Heart right ventricle (tissue), 16 donors: ENCODE measurements around the gene CDK19. TPM values are rescaled to one million over a fixed set of nuclear protein-coding genes. Genes with fewer than 3 reads are reported as not detected.

Experiments used
- ATAC-seq, 8 donors: fragments of 200-7000 bp; cut with Tn5 transposase; one replicate each; pipeline ENCODE4 v1.9.1; 2020; ENCODE audit warnings: mild to moderate bottlenecking in 8 of 8, moderate library complexity in 8 of 8, moderate number of reproducible peaks in 1 of 8
- DNase-seq, 2 donors: peaks; one replicate each; pipeline ENCODE4 v3.0.0-alpha.2; 2020
- H3K27ac ChIP-seq, 10 donors: fragments of 200-600 bp; sonication (generic) in 2 of 10; one replicate each; pipeline versions ENCODE4 v1.5.0 to v1.8.0; 2020 to 2022; ENCODE audit warnings: mild to moderate bottlenecking in 3 of 10
- H3K27me3 ChIP-seq, 7 donors: fragments of 200-600 bp; one replicate each; pipeline ENCODE4 v1.8.0; 2021 to 2022; ENCODE audit warnings: mild to moderate bottlenecking in 2 of 7
- H3K36me3 ChIP-seq, 9 donors: fragments of 200-600 bp; sonication (generic) in 1 of 9; one replicate each; pipeline versions ENCODE4 v1.5.0 to v1.8.0; 2020 to 2022; ENCODE audit warnings: mild to moderate bottlenecking in 2 of 9
- H3K4me1 ChIP-seq, 9 donors: fragments of 200-600 bp; sonication (generic) in 1 of 9; one replicate each; pipeline versions ENCODE4 v1.5.0 to v1.8.0; 2020 to 2022; ENCODE audit warnings: mild to moderate bottlenecking in 4 of 9
- H3K4me3 ChIP-seq, 10 donors: fragments of 200-600 bp; sonication (generic) in 2 of 10; one replicate each; pipeline versions ENCODE4 v1.5.0 to v1.8.0; 2020 to 2022; ENCODE audit warnings: mild to moderate bottlenecking in 7 of 10, moderate library complexity in 2 of 10
- H3K9me3 ChIP-seq, 11 donors: fragments of 200-600 bp in 10 of 11; sonication (generic) in 2 of 11; one replicate each; pipeline versions ENCODE4 v1.5.0 to v1.8.0; 2013 to 2022; ENCODE audit warnings: mild to moderate bottlenecking in 2 of 11, control low read depth in 1 of 11, moderate library complexity in 1 of 11
- WGBS, 2 donors: extraction: QIAGEN DNeasy Blood & Tissue Kit; methylation state at CpG; one replicate each; pipeline ENCODE4 v1.1.7; 2013; ENCODE audit warnings: inconsistent platforms in 1 of 2; 5-methylcytosine and 5-hydroxymethylcytosine counted together
- intact Hi-C, 10 donors: fragments of 100-400 bp; cut with DNase I; formaldehyde crosslinking; loops; one replicate each; pipeline versions ENCODE4 v1.11.1 to v1.14.2; 2022
- polyA plus RNA-seq, 2 donors: library from polyadenylated mRNA; stranded (reverse); fragments of 200-250 nt; gene quantifications; one replicate each; pipeline ENCODE4 v1.2.3, GENCODE V29; 2013
- total RNA-seq, 10 donors: library from RNA; stranded (reverse); fragmentation: NEBNext Ultra II Directional in 3 of 10; extraction: Animal tissue kit (Norgen Biotek cat#: 25700) in 3 of 10; gene quantifications; one replicate each; pipeline versions ENCODE4 v1.2.1 to v1.2.4, GENCODE V29; 2021 to 2023
- TF ChIP-seq, protein P1 (sequence below), 9 donors: fragments of 200-600 bp; sonication (generic) in 2 of 9; IDR thresholded peaks; one replicate each; pipeline versions ENCODE4 v1.5.0 to v1.8.0; 2021 to 2022; ENCODE audit warnings: antibody characterized with exemption in 9 of 9, mild to moderate bottlenecking in 5 of 9, moderate library complexity in 1 of 9
- donor health status: Arrhythmogenic right ventricular cardiomyopathy.
- donor health status: ischemic (EF 13 %, LVEDD 7.1; RV severe dilation, severe dysfunction).
- donor health status: healthy with polysubstance abuse.
- donor health status: DM: no; HTN: yes; CAD: no.
- donor health status: DM: no; HTN: no; CAD: no.
- donor health status: ischemic (EF 25% LVEDD 6.9; RV normal size, moderate dysfunction).
- donor health status: ischemic (EF 25% LVEDD 5.7; RV mildly dilated, moderate dysfunction).
- donor health status: healthy.
- donor health status: DM: yes; HTN: yes; CAD: no.
- donor health status: Ischemic cardiomyopathy.
- donor health status: ischemic (EF 35%, LVEDD 5.7; RV mildly dilated, moderate dysfunction).
- donor health status: nonischemic (EF 11% LVEDD 7.7; RV severe dilation, severe dysfunction).
- donor health status: DM: yes; HTN: yes; CAD: no.
- donor health status: PGD.
- donor health status: ischemic (EF 29% LVEDD 5.4; RV normal size, mild dysfunction).
- donor health status: nonischemic (EF 23%, LVEDD 6.1; RV moderate dilation, normal function).

The CDK19 gene
- total and polyA plus RNA-seq, 12 donors = 3.9 to 13.0 (median 8.4) TPM

DNA sequence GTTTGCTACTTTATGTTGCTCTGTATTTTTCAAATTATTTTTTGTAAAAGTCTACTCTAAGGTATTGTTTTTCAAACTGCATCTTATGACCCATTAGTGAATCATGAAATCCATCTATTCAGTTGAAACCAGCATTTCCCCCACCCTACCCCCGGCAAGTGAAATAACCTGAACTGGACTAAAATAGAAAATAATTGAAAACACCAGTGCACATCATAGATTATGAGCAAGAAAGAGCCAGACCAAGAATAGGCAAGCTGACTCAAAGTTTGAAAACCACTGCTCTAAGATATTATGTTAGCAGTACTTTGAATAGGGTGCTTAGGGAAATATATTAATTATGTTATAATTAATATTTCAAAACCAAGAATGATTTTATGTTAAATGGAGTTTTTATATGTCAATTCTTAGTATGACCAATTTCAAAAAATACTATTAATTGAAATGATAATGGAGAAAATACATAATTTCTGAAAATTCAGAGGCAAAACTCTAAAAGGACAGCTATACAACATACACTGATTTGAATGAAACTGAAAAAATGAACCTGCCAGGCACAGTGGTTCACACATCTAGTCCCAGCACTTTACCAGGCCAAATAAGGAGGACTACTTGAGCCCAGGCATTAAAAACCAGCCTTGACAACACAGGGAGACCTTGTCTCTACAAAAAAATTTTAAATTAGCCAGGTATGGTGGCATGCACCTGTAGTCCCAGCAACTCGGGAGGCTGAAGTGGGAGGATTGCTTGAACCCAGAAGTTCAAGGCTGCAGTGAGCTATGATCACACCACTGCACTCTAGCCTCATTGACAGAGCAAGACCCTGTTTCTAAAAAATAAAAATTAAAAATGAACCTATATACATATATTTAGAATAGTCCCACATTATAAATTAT lies 112.0 kb downstream of the CDK19 start:
- no peaks in the 10 kb centered on the region for H3K9me3 ChIP-seq
- 43 to 47% methylated on average over 2 of the region's 2 CpGs for WGBS, 2 donors
- ATAC-seq (no peak), DNase-seq (no peak)
- intact Hi-C loops = no loop called here
- no peak overlapping the region for H3K4me3 ChIP-seq
- H3K27me3 ChIP-seq = no peaks in the 10 kb centered on the region
- H3K36me3 ChIP-seq = peaks cover 0 to 4% (median 0%) of the 10 kb centered on the region in 9 donors
- H3K27ac ChIP-seq = no peak overlapping the region
- TF ChIP-seq, protein P1, sequence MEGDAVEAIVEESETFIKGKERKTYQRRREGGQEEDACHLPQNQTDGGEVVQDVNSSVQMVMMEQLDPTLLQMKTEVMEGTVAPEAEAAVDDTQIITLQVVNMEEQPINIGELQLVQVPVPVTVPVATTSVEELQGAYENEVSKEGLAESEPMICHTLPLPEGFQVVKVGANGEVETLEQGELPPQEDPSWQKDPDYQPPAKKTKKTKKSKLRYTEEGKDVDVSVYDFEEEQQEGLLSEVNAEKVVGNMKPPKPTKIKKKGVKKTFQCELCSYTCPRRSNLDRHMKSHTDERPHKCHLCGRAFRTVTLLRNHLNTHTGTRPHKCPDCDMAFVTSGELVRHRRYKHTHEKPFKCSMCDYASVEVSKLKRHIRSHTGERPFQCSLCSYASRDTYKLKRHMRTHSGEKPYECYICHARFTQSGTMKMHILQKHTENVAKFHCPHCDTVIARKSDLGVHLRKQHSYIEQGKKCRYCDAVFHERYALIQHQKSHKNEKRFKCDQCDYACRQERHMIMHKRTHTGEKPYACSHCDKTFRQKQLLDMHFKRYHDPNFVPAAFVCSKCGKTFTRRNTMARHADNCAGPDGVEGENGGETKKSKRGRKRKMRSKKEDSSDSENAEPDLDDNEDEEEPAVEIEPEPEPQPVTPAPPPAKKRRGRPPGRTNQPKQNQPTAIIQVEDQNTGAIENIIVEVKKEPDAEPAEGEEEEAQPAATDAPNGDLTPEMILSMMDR (IDR thresholded peaks at IDR 0.05) = no peak
- peaks cover 0 to 18% (median 0%) of the 10 kb centered on the region in 9 donors for H3K4me1 ChIP-seq

DNA sequence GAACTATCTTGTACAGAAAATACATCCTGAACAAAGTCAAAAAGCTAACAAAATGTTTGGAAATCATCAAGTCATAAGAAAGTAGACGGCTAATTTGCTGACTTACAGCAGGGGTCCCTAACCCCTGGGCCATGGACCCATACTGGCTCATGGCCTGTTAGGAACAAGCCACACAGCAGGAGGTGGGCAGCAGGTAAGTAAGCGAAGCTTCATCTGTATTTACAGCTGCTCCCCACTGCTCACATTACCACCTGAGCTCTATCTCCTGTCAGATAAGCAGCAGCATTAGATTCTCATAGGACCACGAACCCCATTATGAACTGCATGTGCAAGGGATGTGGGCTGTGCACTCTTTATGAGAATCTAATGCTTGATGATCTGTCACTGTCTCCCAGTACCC lies 115.5 kb downstream of the CDK19 start:
- no peaks in the 10 kb centered on the region for H3K36me3 ChIP-seq
- peaks cover 0 to 15% (median 0%) of the 10 kb centered on the region in 9 donors for H3K4me1 ChIP-seq
- no peak for ATAC-seq
- TF ChIP-seq, protein P1 (IDR thresholded peaks at IDR 0.05) = no peak
- H3K27ac ChIP-seq = no peak overlapping the region
- no peak for DNase-seq
- intact Hi-C loops = loop anchor here in 1 of 10 donors (5.0 kb wide), 1 partner anchor 238 kb away; no protein-coding TSS in a partner anchor
- H3K9me3 ChIP-seq = peaks cover 0 to 11% (median 0%) of the 10 kb centered on the region in 11 donors
- 89% methylated on average over 3 of the region's 3 CpGs for WGBS, 2 donors
- no peaks in the 10 kb centered on the region for H3K27me3 ChIP-seq
- H3K4me3 ChIP-seq = no peak overlapping the region

DNA sequence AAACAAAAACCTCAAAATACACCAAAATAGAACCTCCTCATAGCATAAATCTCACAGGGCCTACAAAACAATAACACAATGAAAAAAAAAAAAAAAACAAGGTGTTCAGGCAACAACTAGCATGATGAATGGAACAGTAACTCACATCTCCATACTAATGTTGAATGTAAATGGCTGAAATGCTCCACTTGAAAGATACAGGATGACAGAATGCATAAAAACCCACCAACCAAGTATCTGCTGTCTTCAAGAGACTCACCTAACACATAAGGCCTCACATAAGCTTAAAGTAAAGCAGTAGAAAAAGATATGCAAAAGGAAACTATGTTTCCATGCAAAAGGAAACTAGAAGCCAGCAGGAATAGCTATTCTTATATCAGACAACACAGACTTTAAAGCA lies 121.3 kb downstream of the CDK19 start:
- Histone ChIP-seq H3K27ac (no peak overlapping the region), H3K9me3 (peaks cover 0 to 19% (median 0%) of the 10 kb centered on the region in 11 donors), H3K4me3 (no peak overlapping the region), H3K27me3 (no peaks in the 10 kb centered on the region), H3K4me1 (peaks cover 0 to 13% (median 0%) of the 10 kb centered on the region in 9 donors), H3K36me3 (no peaks in the 10 kb centered on the region)
- ATAC-seq (no peak), DNase-seq (no peak)
- TF ChIP-seq, protein P1 (IDR thresholded peaks at IDR 0.05) = no peak
- intact Hi-C loops = no loop called here

DNA sequence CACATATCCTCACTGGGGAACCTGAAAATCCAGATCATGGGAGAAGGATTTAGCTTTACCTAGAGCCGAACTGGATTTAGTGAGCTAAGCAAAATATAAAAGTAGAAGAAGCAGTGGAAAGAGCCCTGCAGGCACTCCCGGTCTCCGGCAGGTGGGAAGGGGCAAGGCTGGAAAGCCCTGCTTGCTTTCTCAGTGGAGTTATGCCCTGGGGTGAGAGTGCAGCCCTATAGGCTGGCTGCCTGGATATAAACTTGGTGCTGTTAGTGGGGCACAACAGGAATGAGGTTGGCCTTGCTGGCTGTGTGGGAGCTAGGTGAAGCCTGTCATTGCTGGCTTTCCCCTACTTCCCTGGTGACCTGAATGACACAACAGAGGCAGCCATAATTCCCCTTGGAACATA lies 122.0 kb downstream of the CDK19 start:
- Histone ChIP-seq H3K36me3 (no peaks in the 10 kb centered on the region), H3K4me3 (no peak overlapping the region), H3K27ac (no peak overlapping the region), H3K9me3 (peaks cover 0 to 19% (median 0%) of the 10 kb centered on the region in 11 donors), H3K4me1 (peaks cover 0 to 13% (median 0%) of the 10 kb centered on the region in 9 donors), H3K27me3 (no peaks in the 10 kb centered on the region)
- TF ChIP-seq, protein P1 (IDR thresholded peaks at IDR 0.05) = no peak
- DNase-seq (no peak), ATAC-seq (no peak)
- intact Hi-C loops = no loop called here
- WGBS, 2 donors = 99% methylated on average over 3 of the region's 3 CpGs
